HFF-Myc (cell line): ENCODE results near the gene ANO3.

Experiments used
- DNase-seq: peaks from one replicate; pipeline ENCODE4 v3.0.0-alpha.2; 2011; ENCODE audit warnings: low read depth; ENCODE audit errors: extremely low read depth
- H3K4me3 ChIP-seq: replicated peaks from 2 replicates; pipeline ENCODE4 v1.5.1; 2011; ENCODE audit warnings: low read depth, mild to moderate bottlenecking, control low read depth, low read length
- CTCF ChIP-seq: IDR thresholded peaks from 2 replicates; pipeline ENCODE4 v1.5.1; 2012; ENCODE audit warnings: mild to moderate bottlenecking, low read depth, low read length, control low read depth; ENCODE audit errors: missing control alignments

ANO3 gene

GRCh38 chr11:26607725-26608506 is 276.0 kb downstream of the ANO3 start:
- no peak for TF ChIP-seq CTCF
- H3K4me3 ChIP-seq: no peak overlapping the region
- DNase-seq: no peak

DNA sequence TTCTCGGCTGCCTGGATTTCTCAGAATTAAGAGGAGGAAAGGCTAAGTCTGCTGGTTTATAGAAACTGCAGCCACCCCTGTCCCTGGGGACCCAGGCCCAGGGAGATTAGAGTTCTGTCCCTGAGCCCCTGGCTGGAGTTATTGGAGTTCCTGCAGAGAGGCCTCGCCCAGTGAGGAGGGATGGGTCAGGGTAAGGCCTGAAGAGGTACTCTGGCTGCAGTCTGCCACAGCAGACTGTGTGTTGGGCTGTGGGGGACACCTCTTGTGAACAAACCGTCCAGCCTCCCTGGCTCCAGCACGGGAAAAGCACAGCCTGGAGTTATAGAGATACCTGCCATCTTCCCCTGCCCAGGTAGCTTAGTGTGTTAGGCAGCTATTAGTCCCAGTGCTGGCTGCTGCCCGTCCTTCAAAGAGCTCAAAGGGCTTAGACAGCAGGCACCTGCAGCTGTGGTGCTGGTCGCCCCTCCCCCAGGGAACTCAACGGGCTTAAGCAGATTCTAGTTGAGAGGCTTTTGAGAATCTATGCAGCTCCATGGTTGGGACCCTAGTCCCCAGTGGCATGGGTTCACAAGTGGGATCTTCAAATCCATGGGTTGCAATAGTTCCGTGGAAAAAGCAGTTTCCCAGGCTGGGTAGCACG is 276.7 kb downstream of the ANO3 start:
- no peak for TF ChIP-seq CTCF
- DNase-seq: no peak
- no peak overlapping the region for H3K4me3 ChIP-seq

DNA sequence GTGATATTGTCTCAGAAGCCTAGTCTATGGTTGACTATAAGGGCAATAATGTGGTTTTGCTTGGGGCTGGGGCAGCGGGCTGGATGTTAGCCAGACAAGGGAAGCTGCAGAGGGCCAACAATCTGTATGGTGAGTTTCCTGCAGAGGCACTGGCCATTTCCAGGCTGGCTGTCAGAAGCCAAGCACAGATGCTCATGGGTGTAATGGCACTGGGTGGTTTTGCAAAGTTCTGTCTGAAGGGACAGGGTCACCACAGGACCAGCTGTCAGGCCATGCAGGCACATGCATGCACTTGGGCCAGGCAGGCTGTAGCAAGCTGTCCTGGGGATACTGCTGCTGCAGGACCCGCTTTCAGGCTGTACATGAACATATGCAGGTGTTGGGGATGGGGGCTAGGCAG is 281.8 kb downstream of the ANO3 start:
- H3K4me3 ChIP-seq: no peak overlapping the region
- no peak for TF ChIP-seq CTCF
- DNase-seq: no peak

DNA sequence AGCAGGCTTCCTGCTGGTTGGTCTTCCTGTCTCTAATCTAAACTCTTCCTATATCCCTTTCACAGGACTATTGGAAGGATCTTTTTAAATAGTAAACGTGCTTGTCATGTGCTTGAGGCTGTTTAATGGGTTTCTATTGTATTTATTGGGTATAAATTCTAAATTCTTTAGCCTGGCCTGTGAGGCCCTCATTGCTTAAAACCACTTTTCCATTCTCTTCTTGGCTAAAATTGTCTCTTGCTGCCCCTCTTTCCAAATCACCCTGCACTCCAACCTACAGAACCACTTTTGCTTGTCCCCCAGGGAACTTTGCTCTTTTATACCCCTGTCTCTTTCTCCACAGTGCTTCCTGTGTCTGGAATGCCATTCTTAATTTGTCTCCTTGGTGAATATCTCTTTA is 286.5 kb downstream of the ANO3 start:
- no peak for TF ChIP-seq CTCF
- no peak for DNase-seq
- H3K4me3 ChIP-seq: no peak overlapping the region

GRCh38 chr11:26620282-26621045 is 288.5 kb downstream of the ANO3 start:
- no peak overlapping the region for H3K4me3 ChIP-seq
- TF ChIP-seq CTCF: no peak
- DNase-seq: no peak

DNA sequence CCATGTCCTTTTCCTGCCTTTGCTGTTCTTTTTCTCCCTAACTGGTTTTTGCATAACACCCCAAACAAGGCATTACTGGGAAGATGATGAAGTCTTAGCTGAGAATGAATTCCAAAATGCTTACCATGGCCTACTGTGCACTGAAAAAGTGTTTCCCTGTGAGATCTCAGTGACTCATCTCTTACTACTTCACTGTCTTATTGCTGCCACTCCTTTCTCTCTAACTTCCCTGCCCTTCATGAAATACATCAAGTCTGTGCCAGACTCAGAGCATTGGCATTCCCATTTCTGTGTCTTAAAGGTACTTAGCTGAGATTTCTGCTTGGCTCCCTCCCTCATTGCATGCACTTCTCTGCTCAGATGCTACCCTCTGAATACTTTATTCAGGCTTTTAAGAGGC is 289.2 kb downstream of the ANO3 start:
- TF ChIP-seq CTCF: no peak
- H3K4me3 ChIP-seq: no peak overlapping the region
- peak; percentile 16 for DNase-seq
